Stomach smooth muscle (tissue), 2 donors: ENCODE measurements around the gene PGK1.
"Not testable (repeated sequence)": the region's sequence is repeated elsewhere in the genome, so short reads cannot be mapped to it uniquely, and the experiment has no call there.

Experiments
- H3K27ac ChIP-seq: one replicate; pipeline ENCODE4 v1.7.0; 2013; ENCODE audit warnings: mild to moderate bottlenecking, low read length, inconsistent platforms
- H3K27me3 ChIP-seq, 2 donors: one replicate each; pipeline ENCODE4 v1.7.0; 2013; ENCODE audit warnings: low read length in 2 of 2; ENCODE audit not compliant: insufficient read depth in 2 of 2, control insufficient read depth in 1 of 2
- H3K36me3 ChIP-seq, 2 donors: one replicate each; pipeline ENCODE4 v1.7.0; 2013; ENCODE audit warnings: low read length in 2 of 2; ENCODE audit not compliant: control insufficient read depth in 2 of 2, insufficient read depth in 2 of 2
- H3K4me1 ChIP-seq: one replicate; pipeline ENCODE4 v1.7.0; 2013; ENCODE audit warnings: low read length; ENCODE audit not compliant: control insufficient read depth, insufficient read depth
- H3K4me3 ChIP-seq, 2 donors: one replicate each; pipeline ENCODE4 v1.7.0; 2013; ENCODE audit warnings: low read length in 2 of 2
- H3K9ac ChIP-seq, 2 donors: one replicate each; pipeline ENCODE4 v1.7.0; 2013; ENCODE audit warnings: low read length in 2 of 2, mild to moderate bottlenecking in 1 of 2
- H3K9me3 ChIP-seq, 2 donors: one replicate each; pipeline ENCODE4 v1.7.0; 2013; ENCODE audit warnings: low read length in 2 of 2; ENCODE audit not compliant: control insufficient read depth in 2 of 2
- donor health status: healthy.
- donor health status: Pancreatic carcinoma.

Gene PGK1

DNA sequence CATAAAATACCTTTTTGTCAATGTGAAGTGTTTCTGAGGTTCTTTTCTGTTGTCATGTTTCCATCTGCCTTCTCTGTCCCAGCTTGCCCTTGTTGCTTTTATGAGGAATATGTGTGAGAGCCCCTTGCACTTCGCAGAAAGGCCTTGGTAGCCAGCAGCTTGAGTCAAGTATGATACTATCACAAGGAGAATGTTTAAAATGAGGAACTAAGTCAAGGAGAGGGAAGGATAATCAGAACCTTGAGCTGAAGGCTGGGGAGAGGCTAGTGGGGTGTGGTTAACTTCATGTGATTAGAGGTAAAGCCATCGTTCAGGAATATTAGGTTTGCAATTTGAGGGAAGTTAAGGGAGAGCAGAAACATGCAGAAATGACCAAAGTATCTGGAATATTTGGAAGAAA, 12.7 kb downstream of the PGK1 start:
- H3K4me1 ChIP-seq: peaks cover 2% of the 10 kb centered on the region
- H3K9me3 ChIP-seq: no peaks in the 10 kb centered on the region
- no peaks in the 10 kb centered on the region for H3K27me3 ChIP-seq
- H3K4me3 ChIP-seq: no peak overlapping the region
- H3K36me3 ChIP-seq: peaks cover 34 to 42% of the 10 kb centered on the region in 2 donors
- H3K9ac ChIP-seq: no peak overlapping the region
- no peak overlapping the region for H3K27ac ChIP-seq

DNA sequence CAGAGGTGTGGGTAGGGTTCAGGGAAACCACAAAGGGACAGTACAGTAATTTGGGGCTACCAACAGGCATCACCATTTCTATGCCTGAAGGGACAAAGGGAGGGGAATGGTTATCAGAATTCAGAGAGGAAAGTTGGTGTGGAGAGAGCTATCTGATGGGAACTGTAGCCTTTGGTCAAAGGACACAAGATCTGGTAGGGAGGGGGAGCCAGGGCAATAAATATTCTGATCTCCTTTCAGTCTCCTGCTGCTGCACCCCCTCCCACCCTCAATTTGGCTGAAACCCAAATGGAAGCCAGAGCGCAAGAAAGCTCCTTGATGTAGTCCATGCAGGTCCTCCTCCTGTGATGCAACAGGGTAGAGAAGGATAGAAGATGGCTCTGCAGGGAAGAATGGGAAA, 14.6 kb downstream of the PGK1 start:
- H3K36me3 ChIP-seq: peaks cover 35 to 43% of the 10 kb centered on the region in 2 donors
- peaks cover 2% of the 10 kb centered on the region for H3K4me1 ChIP-seq
- H3K9me3 ChIP-seq: no peaks in the 10 kb centered on the region
- no peaks in the 10 kb centered on the region for H3K27me3 ChIP-seq
- no peak overlapping the region for H3K9ac ChIP-seq
- H3K27ac ChIP-seq: no peak overlapping the region
- no peak overlapping the region for H3K4me3 ChIP-seq

GRCh38 chrX:78119521-78120227, 15.6 kb downstream of the PGK1 start:
- H3K9ac ChIP-seq: no peak overlapping the region
- H3K27me3 ChIP-seq: no peaks in the 10 kb centered on the region
- H3K4me3 ChIP-seq: no peak overlapping the region
- H3K4me1 ChIP-seq: peaks cover 2% of the 10 kb centered on the region
- H3K36me3 ChIP-seq: peaks cover 32 to 36% of the 10 kb centered on the region in 2 donors
- H3K27ac ChIP-seq: no peak overlapping the region
- no peaks in the 10 kb centered on the region for H3K9me3 ChIP-seq

DNA sequence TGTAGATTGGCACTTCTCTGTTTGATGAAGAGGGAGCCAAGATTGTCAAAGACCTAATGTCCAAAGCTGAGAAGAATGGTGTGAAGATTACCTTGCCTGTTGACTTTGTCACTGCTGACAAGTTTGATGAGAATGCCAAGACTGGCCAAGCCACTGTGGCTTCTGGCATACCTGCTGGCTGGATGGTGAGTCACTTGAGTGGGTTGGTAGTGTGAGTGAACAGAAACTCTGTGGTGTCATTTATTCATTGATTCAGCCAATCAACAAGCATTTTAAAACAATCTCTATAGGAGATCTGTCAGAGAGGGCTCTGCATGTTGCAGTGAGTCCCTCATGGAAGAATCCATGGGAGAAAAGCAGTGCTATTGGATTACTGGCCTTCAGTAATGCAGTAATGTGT, 19.1 kb downstream of the PGK1 start:
- H3K27ac ChIP-seq: no peak overlapping the region
- H3K27me3 ChIP-seq: no peaks in the 10 kb centered on the region
- no peak overlapping the region for H3K4me3 ChIP-seq
- H3K9ac ChIP-seq: no peak overlapping the region
- peaks cover 2% of the 10 kb centered on the region for H3K4me1 ChIP-seq
- no peaks in the 10 kb centered on the region for H3K9me3 ChIP-seq
- H3K36me3 ChIP-seq: peaks cover 29 to 33% of the 10 kb centered on the region in 2 donors

- Histone ChIP-seq H3K9ac (no peak overlapping the region), H3K27me3 (no peaks in the 10 kb centered on the region), H3K27ac (no peak overlapping the region), H3K4me1 (no peaks in the 10 kb centered on the region), H3K9me3 (no peaks in the 10 kb centered on the region), H3K4me3 (no peak overlapping the region), H3K36me3 (peaks cover 24 to 30% of the 10 kb centered on the region in 2 donors)
Measured at GRCh38 chrX:78124307-78124706, 20.3 kb downstream of the PGK1 start.

GRCh38 chrX:78125148-78125547, 21.1 kb downstream of the PGK1 start:
- peaks cover 21 to 31% of the 10 kb centered on the region in 2 donors for H3K36me3 ChIP-seq

GRCh38 chrX:78125781-78126180, 21.7 kb downstream of the PGK1 start:
- not testable (repeated sequence) for H3K9me3 ChIP-seq, H3K9ac ChIP-seq, H3K4me3 ChIP-seq, H3K4me1 ChIP-seq, H3K27ac ChIP-seq, H3K27me3 ChIP-seq
- peaks cover 17 to 34% of the 10 kb centered on the region in 2 donors for H3K36me3 ChIP-seq

More at GRCh38 chrX:78125148-78125547, 21.1 kb downstream of the PGK1 start:
- no peak overlapping the region for H3K4me3 ChIP-seq
- H3K27me3 ChIP-seq: no peaks in the 10 kb centered on the region
- H3K4me1 ChIP-seq: no peaks in the 10 kb centered on the region
- H3K9ac ChIP-seq: no peak overlapping the region
- H3K9me3 ChIP-seq: no peaks in the 10 kb centered on the region
- H3K27ac ChIP-seq: no peak overlapping the region

DNA sequence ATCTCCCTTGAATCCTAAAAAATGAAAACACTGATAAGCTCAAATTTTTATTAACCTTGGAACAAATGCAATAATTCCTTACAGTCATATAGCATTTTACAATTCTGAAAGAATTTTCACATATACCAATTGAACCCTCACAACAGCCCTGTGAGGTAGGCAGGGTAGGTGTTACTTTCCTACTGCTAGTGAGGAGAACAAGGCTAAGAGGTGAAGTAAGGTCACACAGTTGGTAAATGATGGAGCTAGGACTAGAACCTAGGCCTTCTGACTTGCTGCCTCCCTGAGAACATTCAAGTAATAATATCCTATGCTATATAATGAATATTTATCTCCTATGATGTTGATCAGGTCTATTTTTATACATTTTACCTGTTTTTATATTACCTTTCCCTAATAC, 25.7 kb downstream of the PGK1 start:
- Histone ChIP-seq H3K36me3 (peaks cover 7 to 22% of the 10 kb centered on the region in 2 donors), H3K9me3 (no peaks in the 10 kb centered on the region), H3K4me3 (no peak overlapping the region), H3K27me3 (no peaks in the 10 kb centered on the region), H3K4me1 (no peaks in the 10 kb centered on the region), H3K27ac (no peak overlapping the region), H3K9ac (no peak overlapping the region)

GRCh38 chrX:78130396-78130795, 26.3 kb downstream of the PGK1 start:
- Histone ChIP-seq H3K4me3 (no peak overlapping the region), H3K27me3 (no peaks in the 10 kb centered on the region), H3K9me3 (no peaks in the 10 kb centered on the region), H3K4me1 (no peaks in the 10 kb centered on the region), H3K36me3 (peaks cover under 1 to 15% of the 10 kb centered on the region in 2 donors), H3K9ac (no peak overlapping the region), H3K27ac (no peak overlapping the region)

- Histone ChIP-seq H3K4me1 (no peaks in the 10 kb centered on the region), H3K4me3 (no peak overlapping the region), H3K9ac (no peak overlapping the region), H3K27ac (no peak overlapping the region), H3K36me3 (peaks cover 0 to 14% of the 10 kb centered on the region in 2 donors), H3K27me3 (no peaks in the 10 kb centered on the region), H3K9me3 (no peaks in the 10 kb centered on the region)
Measured at GRCh38 chrX:78131117-78131516, 27.1 kb downstream of the PGK1 start.

- Histone ChIP-seq H3K27ac (no peak overlapping the region), H3K4me3 (no peak overlapping the region), H3K9me3 (no peaks in the 10 kb centered on the region), H3K27me3 (no peaks in the 10 kb centered on the region), H3K36me3 (peaks cover 0 to 6% of the 10 kb centered on the region in 2 donors), H3K4me1 (no peaks in the 10 kb centered on the region), H3K9ac (no peak overlapping the region)
Measured at GRCh38 chrX:78133238-78133960, 29.4 kb downstream of the PGK1 start.
